OCI-LY1 (cell line): ENCODE measurements around the gene SCN1A.

Source experiments
- EZH2 ChIP-seq: fragments of 200-600 bp; sonication (generic), shearing (Covaris generic); IDR thresholded peaks from 2 replicates; pipeline ENCODE4 v1.8.0; 2017; ENCODE audit warnings: borderline replicate concordance, mixed run types, mild to moderate bottlenecking, antibody characterized with exemption, low read length, moderate library complexity, mixed read lengths
- TF ChIP-seq, protein P1 (sequence below): fragments of 200-600 bp; sonication (generic), shearing (Covaris generic); IDR thresholded peaks from 2 replicates; pipeline ENCODE4 v1.5.1; 2017; ENCODE audit warnings: mild to moderate bottlenecking, antibody characterized with exemption, low read length, moderate library complexity, mixed read lengths

DNA sequence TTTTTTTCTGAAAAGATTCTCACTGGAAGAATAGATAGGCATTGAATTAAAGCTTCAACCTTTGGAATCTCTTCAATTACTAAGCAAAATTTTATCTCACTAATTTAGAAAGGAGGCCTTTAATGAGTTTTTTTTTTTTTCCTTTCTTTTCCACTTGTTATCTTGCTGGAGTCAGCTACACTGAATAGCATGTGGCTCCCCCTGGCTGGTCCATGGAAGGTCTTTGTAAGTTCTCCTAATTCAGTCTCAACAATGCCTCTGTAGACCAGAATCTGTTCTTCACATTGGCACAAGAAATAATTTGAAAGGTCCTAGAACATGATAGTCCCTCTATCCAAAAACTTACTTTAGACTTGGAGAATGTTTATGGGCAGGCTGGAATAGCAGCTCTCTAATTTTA, 24.2 kb upstream of the SCN1A start:
- TF ChIP-seq, protein P1, sequence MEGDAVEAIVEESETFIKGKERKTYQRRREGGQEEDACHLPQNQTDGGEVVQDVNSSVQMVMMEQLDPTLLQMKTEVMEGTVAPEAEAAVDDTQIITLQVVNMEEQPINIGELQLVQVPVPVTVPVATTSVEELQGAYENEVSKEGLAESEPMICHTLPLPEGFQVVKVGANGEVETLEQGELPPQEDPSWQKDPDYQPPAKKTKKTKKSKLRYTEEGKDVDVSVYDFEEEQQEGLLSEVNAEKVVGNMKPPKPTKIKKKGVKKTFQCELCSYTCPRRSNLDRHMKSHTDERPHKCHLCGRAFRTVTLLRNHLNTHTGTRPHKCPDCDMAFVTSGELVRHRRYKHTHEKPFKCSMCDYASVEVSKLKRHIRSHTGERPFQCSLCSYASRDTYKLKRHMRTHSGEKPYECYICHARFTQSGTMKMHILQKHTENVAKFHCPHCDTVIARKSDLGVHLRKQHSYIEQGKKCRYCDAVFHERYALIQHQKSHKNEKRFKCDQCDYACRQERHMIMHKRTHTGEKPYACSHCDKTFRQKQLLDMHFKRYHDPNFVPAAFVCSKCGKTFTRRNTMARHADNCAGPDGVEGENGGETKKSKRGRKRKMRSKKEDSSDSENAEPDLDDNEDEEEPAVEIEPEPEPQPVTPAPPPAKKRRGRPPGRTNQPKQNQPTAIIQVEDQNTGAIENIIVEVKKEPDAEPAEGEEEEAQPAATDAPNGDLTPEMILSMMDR: no peak
- no peak for TF ChIP-seq EZH2
